Stimulated activated naive CD4-positive, alpha-beta T cell (primary cell): Measurements from ENCODE around the gene RHEB.

ENCODE experiments used
- DNase-seq, 6 experiments: peaks; one replicate each; lab custom pipeline; 2025; lab: John Stamatoyannopoulos, UW

The RHEB gene

DNA sequence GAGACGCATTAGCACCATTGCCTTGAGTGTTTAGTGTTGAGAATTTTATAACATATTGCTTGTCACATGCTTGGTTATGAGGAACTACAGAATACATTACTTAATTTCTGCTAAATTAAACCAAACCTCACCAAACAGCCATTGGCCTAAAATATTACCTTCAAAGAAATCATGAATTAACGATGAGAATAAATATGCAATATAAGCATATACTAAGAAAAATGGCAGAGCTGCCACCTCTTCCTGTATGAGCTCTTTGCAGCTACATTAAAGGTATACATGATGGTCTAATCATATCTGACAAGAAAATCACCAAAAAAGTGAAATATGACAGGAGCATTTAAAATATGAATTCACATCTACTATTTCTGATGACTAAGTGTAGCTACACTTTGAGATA, 5.2 kb upstream of the RHEB start:
- no peak for DNase-seq

DNA sequence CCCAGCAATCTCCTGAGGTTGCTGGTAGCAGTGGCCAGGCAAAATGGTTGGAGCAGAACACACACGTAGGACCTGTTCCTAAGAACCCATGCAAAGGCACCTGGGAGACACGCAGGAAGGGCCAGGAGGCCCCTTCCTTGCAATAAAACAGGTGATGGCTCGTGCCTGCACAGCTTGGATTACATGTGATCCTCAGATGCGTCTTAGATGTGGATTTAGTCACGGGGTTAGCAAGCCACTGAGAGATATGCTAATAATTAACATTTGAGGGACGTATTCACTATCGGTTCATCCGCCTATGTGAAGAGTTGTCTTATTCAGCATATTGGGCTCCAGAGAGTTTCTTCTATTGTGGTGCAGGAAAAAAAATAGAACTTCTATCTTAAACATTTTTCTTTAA, 4.6 kb upstream of the RHEB start:
- no peak for DNase-seq

DNA sequence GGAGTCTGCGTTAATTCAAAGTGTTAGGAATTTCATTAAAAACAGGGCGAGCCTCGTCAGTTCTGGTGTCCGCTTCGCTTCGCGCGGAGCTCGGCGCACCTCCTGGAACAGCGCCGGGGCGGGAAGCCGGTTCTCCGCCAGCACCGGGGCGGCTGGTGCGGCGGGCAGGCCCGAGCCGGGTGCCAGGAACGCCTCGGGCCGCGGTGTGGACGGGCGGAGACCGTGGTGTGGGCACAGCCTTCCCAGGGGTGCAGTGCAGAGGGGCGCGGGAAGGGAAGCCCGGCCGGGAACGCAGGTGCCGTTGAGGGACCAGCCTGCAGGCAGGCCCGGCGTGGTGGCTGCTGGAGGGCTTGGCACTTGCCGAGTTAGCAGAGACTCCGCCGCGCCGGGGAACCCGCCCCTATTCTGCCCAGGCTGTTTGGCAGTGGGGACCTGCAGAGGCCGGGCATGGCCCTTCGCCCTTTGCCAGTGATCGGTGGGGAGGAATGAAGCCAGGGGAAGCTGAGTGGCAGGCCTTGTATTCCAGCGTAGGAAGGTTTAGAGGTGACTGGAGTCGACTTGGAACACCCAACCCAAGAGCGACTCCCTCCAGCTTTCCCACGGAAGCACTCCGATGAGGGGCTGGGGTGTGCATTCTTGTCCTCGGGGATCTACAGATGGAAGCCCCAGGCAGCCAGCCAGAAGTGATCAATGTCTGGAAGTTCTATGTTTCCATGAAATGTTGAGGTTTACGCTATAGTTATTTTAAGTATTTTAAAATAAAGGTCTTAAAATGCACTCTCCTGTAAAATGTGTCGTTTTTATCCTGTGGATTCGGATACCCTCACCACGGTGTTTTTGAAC, 945 bp upstream of the RHEB start:
- DNase-seq = peak in 2 of 6 experiments; percentile 38 to 72

DNA sequence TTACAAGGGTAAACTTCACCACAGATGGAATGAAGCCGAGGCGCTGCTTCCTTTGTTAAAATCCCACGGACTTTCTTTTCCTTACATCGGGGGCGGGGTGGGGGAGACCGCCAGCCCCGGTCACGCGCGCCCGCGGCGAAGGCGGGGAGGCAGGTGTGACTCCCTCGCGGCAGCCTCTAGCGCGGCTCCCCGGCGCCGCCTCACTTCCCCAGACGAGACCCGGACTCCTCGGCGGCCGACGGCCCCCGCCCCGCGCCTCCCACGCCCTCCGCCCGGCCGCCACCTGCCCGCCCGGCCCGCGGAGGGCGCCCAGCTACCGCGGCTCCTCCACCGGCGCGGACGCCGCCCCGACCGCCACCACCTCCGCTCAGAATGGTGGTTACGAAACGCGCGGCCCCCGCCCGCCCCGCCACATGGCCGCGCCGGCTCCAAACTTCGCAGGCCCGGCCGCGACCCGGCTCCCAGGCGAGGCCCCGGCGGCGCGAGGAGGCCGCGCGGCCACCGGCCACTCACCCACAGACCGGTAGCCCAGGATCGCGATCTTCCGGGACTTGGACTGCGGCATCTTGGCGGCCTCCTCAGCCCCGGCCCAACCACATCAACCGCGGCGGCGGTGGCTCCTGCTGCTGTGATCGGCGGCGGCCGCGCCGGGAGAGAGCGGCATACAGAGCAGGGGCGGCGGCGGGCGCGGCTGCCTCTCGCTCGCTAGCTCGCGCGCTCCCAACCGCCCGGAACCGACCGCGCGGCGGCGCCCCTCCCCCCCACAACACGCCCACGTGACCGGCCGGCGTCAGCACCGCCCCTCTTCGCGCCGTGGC, 539 bp downstream of the RHEB start:
- peak; percentile 53 to 82 (median 62) for DNase-seq

DNA sequence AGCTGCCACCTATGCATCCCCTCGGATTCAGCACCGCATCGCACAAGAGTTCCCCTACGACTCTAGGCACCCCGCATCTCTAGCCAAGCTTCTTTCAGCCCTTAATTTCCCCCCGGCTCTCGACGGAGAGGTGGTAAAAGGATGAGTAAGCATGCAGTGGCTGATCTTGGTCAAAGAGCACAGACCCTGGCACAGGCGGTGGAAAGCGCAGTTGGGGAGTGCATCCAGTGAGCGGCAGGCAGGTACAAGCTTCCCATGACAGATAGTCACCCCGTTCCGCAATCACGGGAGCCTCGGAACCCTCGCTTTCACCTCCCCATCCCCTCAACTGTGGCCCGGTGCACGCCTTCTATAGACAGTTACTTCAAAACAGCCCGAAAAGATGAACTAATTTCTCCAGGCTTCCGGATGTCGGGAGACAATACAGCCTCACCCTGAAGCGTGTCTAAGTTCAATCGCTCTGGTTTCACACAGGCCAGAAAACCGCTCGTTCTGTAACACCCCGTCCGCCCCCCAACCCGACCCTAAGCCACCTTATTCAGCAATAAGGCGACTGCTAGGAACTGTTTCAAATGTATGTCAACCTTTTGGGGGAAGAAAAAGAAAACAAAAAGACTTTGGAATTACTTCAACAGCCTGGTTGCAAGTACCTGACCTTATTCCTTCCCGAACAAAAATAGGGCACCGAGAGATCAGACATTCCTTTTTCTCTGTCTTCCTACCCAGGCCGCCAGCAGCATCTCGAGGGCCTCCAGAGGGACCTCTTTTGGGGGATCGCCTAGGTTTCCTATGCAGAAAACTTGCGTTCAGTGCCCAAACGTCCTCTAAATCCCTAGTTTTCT, 1.4 kb downstream of the RHEB start:
- peak in 5 of 6 experiments; percentile 13 to 54 (median 20) for DNase-seq

DNA sequence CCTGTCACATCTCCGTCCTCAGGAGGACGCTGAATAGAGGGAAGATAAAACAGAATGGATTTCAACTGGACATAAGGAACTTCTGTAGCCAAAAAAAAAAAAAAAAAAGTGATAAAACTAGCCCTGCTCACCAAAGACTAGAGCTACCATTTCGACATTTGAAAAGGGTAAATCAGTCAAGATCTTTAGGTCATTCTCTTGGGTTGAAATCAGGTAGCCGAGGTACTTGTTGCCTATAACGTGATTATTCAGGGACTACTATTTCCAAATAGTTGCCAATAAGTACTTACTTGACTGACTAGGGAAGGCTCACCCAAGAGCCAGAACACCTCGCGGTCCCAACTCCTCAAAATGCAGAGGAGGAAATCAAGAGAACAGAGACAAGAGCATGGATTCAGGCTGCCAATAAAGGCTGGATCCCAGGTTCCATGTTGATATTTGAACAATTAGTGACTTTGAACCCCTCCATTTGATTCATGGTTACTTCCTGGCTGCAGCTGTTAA, 2.0 kb downstream of the RHEB start:
- no peak for DNase-seq

DNA sequence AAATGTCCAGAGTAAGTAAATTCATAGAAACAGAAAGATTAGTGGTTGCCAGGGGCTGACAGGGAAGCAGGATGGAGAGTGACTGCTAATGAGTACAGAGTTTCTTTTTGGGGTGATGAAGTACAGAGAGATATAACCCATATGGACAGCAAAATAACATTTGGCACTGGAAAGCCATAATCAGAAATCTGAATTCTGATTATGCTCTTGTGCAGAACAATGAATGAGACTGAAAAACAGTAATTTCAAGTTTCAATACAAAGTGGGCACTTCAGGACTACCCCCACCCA, 4.5 kb downstream of the RHEB start:
- no peak for DNase-seq

DNA sequence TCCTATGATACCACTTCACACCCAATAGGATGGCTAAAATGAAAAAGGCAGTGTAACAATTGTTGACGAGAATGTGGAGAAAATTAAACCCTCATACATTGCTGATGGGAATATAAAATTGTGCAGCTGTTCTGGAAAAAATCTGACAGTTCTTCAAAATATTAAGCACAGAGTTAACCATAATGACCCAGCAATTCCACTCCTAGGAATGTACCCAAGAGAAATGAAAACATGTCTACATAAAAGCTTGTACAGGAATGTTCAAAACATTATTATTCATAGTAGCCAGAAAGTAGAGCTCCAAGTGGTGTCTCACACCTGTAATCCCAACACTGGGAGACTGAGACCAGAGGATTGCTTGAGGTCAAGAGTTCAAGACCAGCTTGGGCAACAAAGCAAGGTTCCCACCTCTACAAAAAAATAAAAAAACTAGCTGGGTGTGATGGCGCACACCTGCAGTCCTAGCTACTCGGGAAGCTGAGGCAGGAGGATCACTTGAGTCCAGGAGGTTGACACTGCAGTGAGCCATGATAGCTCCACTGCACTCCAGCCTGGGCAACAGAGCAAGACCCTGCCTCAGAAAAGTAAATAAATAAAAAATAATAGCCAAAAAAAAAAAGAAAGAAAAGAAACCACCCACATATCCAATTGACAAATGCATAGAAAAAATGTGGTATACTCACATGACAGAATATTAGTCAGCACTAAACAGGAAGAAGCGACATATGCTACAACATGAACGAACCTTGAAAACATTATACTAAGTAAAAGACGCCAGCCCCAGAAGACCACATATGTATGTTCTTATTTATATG, 5.0 kb downstream of the RHEB start:
- no peak for DNase-seq

DNA sequence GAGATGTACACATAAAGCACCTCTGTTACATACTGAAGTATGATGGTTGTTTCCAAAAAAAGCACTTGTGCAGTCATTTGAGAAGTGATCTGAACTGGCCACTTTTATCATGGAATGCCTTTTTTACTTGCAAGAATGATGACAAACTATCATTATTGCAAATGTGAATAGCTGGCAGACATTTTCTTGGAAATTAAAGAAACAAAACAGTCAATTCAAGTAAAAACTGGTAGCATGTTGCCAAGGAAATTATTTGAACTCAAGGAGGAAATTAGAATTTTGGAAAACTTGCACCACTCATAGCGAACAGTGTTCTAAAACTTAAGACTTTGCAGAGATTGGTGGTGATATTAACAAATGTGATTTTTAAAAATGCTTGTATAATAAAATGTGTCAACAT, 6.6 kb downstream of the RHEB start:
- no peak for DNase-seq

DNA sequence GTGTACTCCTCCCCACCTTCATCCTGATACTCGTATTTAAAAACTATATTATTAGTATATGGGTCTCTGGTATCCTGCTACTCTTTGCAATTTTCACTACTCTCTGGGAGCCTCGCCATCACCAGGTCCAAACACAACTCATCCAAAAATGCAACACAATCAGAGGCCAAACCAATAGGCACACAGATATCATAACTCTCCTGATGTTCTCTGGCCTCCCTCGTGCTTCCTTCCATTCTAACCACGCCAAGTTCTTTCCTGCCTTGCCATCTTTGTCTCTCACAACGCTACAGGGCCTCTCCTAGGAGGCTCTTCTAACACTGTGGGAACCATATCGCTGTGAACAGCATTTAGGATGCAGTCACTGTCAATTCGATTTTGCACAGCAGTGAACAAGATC, 7.3 kb downstream of the RHEB start:
- no peak for DNase-seq

DNA sequence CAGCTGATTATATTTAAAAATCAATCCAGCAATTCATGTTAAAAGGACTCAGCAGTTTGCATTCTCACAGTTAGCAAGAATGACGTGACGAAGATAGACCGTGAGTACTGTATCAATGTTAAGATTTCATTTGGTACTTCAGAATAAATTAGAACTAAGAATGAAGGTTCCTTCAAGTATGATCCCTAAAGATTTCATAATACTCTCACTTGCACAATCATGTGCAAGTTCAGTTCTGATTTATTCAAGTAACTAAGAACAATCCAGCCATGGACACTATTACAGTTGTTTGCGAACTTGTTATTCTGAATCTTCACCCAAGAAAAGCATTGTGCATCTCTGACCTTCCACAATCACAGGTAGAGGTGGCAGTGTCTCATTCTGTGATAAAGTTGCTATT, 7.7 kb downstream of the RHEB start:
- DNase-seq = no peak

DNA sequence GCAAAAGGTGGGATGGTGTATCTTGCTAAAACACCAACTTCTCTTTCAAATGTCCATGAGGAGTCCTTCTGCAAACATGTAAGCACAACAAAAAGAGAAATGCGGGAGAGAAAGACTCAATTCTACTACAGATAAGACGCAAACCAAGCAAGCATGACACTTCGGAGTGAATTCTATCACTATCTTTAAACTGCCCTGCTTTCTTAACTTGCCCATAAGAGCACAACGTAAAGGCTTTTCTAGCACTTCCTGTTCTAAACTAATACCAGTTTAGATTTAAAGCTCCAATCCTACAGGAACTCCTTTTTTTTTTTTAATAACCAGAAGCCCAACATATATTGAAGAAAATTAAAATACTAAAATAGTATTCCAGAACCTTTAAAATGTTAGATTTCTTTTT, 8.4 kb downstream of the RHEB start:
- DNase-seq = no peak

DNA sequence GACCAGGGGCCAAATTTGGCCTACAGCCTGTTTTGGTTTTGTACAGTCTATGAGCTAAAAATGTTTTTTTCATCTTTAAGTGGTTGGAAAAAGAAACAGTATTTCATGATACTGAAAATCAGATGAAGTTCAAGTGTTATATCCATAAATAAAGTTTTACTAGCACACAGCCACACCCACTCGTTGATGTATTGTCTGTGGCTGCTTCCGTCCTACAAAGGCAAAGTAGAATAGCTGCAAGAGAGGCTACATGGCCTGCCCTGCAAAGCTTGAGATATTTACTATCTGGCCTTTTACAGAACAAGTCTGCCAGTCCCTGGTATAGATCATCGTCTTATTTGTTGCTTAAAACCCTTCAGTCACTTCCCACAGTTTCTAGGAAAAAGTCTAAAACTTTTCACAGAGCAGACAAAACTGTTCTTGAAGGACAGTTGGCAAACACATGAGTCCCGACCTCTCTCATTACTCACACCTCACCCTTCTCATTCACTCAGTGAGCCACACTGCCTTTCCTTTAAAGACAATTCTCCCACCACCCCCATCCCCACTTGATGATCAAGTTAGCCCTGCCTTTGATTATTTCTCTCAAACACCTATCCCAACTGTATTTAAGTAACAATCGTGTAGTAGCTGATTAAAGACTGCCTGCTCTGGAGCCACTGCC, 9.9 kb downstream of the RHEB start:
- DNase-seq = no peak

DNA sequence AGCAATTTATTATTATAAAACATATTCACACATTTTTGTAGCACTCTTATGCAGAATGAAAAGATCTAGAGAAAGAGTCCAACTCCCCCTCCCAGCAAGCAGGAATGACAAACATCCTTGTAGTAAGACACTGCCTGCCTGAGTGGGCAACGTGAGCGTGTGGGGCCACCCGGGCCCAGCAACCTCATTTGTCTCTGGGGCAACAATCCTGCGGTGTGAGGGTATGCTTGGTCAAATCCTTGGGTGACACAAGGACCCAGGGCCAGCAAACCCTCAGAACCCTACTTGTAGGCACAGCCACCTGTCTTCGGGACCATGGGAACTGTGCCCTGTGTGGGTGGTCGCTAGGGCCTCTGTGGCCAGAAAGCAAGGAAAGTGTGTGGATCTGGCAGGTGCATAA, 10.7 kb downstream of the RHEB start:
- no peak for DNase-seq

DNA sequence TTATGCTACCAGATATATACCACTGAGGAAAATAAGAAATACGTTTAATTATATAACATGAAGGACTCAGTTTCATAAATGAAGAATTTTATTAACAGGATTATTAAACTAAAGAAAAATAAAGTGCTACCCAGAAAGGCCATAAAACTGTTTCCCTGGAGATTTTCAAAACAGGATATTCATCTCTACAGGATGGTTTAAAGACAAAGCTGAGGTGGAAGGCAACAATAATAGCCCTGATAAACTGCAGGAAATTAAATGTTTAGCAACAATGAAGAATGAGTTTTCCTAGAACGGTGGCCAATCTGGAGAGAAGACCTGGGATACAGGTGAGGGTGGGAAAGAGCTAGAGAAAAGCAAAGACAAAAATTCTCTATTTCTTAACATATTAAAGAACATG, 11.9 kb downstream of the RHEB start:
- DNase-seq = no peak

DNA sequence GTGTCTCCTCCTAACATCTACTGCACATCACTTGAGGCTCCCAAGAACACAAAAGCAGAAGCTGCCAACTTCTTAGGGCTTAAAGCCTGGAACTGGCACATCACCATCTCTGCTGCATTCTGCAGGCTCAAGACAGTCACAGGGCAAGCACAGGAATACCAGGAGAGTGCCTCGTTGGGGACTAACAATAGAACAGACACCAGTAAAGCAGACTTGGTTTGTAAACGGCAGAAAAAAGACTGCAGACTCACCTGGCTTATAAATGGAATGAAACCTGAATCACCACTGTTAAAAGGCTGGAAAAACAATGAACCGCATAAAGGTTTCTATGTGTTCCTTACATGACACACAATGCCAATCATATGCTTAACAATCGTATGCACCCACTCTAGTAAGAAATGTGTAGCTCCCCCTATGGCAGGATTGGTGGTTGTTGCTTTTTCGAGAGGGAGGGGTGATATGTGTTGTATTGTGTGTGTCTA, 12.8 kb downstream of the RHEB start:
- no peak for DNase-seq

DNA sequence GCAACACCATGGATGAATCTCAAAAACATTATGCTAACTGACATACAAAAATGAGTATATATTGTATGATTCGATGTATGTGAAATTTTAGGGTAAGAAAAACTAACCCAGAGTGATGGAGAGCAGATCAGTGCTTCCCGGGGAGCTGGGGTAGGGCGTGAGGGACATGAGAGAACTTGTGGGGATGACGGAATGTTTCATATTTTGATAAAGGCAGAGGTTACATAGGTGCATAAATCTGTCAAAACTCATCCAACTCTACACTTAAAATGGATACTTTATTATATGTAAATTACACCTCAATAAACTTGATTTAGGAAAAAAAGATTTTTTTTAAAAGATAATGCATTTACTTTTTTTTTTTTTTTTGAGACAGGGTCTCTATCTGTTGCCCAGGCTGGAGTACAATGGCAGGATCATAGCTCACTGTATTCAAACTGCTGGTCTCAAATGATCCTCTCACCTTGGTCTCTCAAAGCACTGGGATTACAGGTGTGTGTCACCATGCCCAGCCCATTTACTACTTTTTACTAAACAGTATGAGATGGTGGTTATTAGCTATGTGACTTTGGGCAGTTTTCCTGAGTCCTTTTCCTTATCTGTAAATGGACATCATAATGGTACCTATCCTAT, 13.7 kb downstream of the RHEB start:
- no peak for DNase-seq

DNA sequence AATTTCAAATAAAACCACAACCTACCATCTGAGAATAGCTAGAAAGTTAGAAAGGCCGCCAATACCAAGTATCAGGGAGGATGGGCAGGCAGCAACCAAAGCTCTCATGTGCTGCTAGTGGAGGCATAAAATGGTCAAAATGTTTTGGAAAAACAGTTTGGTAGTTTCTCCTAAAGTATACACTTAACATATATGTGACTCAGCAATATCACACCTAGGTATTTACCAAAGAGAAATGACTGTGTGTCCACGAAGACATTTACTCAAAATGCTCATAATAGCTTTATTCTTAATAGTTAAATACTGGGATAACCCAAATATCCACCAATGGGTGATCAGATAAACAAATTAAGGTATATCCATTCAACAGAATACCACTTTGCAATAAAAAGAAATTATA, 14.3 kb downstream of the RHEB start:
- no peak for DNase-seq

DNA sequence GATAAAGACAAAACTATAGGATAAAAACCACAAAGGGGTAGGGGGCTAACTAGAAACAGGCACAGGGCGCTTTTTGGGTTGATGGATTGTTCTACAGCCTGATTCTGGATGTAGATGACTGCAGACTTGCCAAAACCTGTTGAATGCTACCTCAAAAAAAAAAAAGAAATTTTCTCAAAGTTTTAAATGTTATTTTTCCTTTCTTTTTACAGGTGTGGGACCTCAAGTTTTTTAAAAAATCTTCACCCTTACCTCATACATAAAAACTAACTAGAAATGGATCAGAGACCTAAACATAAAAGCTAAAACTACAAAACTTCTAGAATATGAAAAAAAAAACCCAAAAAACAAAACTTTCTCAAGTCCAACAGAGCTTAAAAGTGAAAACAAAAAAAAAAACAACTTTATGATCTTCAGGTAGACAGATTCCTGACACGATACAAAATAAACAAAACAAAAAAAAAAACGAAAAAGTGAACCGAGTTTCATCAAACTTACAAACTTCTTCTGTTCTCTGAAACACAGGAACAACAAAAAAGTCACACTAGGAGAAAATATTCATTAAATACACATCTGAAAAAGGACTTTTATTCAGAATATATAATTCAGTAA, 14.9 kb downstream of the RHEB start:
- no peak for DNase-seq
